ENCODE measurements around the gene PPP1R18. TPM values are rescaled to one million over a fixed set of nuclear protein-coding genes. Genes with fewer than 3 reads are reported as not detected.

The PPP1R18 gene
- total and polyA plus RNA-seq, 4 donors: 28.2 to 155 (median 66.6) TPM

GRCh38 chr6:30700340-30700739 is 13.9 kb upstream of the PPP1R18 start:
- no peaks in the 10 kb centered on the region for H3K27me3 ChIP-seq (ENCODE audit: control insufficient read depth in 3 of 3, insufficient read depth in 3 of 3, low read length in 2 of 3)
- no peak overlapping the region for H3K9ac ChIP-seq (ENCODE audit: insufficient read depth in 1 of 2, low read length in 2 of 2)
- WGBS, 2 donors: 47 to 57% methylated on average over 4 of the region's 4 CpGs
- no peaks in the 10 kb centered on the region for H3K4me1 ChIP-seq (ENCODE audit: control insufficient read depth in 5 of 5, insufficient read depth in 5 of 5, low read length in 5 of 5)
- TF ChIP-seq CTCF (IDR thresholded peaks at IDR 0.05; ENCODE audit: control extremely low read depth, extremely low read depth): no peak
- no peak overlapping the region for H3K4me3 ChIP-seq
- H3K9me3 ChIP-seq (ENCODE audit: control insufficient read depth in 4 of 4, insufficient read depth in 3 of 4, low read length in 3 of 4): no peaks in the 10 kb centered on the region
- H3K27ac ChIP-seq (ENCODE audit: low read depth in 1 of 2, low read length in 1 of 2): no peak overlapping the region
- H3K36me3 ChIP-seq (ENCODE audit: control insufficient read depth in 4 of 4, insufficient read depth in 4 of 4, low read length in 4 of 4): peaks cover 3 to 23% (median 14%) of the 10 kb centered on the region in 4 donors
- ATAC-seq (ENCODE audit: insufficient read depth, low FRiP score) (no peak), DNase-seq (no peak)

GRCh38 chr6:30696432-30696831 is 10.0 kb upstream of the PPP1R18 start:
- no peak overlapping the region for H3K9ac ChIP-seq (ENCODE audit: insufficient read depth in 1 of 2, low read length in 2 of 2)
- no peak overlapping the region for H3K27ac ChIP-seq (ENCODE audit: low read depth in 1 of 2, low read length in 1 of 2)
- DNase-seq (no peak), ATAC-seq (ENCODE audit: insufficient read depth, low FRiP score) (no peak)
- 84 to 95% methylated on average over 5 of the region's 5 CpGs for WGBS, 2 donors
- H3K9me3 ChIP-seq (ENCODE audit: control insufficient read depth in 4 of 4, insufficient read depth in 3 of 4, low read length in 3 of 4): no peaks in the 10 kb centered on the region
- peaks cover 0 to 3% (median 0%) of the 10 kb centered on the region in 5 donors for H3K4me1 ChIP-seq (ENCODE audit: control insufficient read depth in 5 of 5, insufficient read depth in 5 of 5, low read length in 5 of 5)
- no peak overlapping the region for H3K4me3 ChIP-seq
- TF ChIP-seq CTCF (IDR thresholded peaks at IDR 0.05; ENCODE audit: control extremely low read depth, extremely low read depth): no peak
- H3K27me3 ChIP-seq (ENCODE audit: control insufficient read depth in 3 of 3, insufficient read depth in 3 of 3, low read length in 2 of 3): no peaks in the 10 kb centered on the region
- peaks cover 0 to 6% (median 3%) of the 10 kb centered on the region in 4 donors for H3K36me3 ChIP-seq (ENCODE audit: control insufficient read depth in 4 of 4, insufficient read depth in 4 of 4, low read length in 4 of 4)

- Histone ChIP-seq H3K9ac (ENCODE audit: insufficient read depth in 1 of 2, low read length in 2 of 2) (peak overlapping the region in 1 of 2 donors; percentile 84), H3K27ac (ENCODE audit: low read depth in 1 of 2, low read length in 1 of 2) (peak overlapping the region; percentile 40 to 82), H3K36me3 (ENCODE audit: control insufficient read depth in 4 of 4, insufficient read depth in 4 of 4, low read length in 4 of 4) (peaks cover 0 to 2% (median 0%) of the 10 kb centered on the region in 4 donors), H3K27me3 (ENCODE audit: control insufficient read depth in 3 of 3, insufficient read depth in 3 of 3, low read length in 2 of 3) (no peaks in the 10 kb centered on the region), H3K4me3 (no peak overlapping the region), H3K9me3 (ENCODE audit: control insufficient read depth in 4 of 4, insufficient read depth in 3 of 4, low read length in 3 of 4) (no peaks in the 10 kb centered on the region), H3K4me1 (ENCODE audit: control insufficient read depth in 5 of 5, insufficient read depth in 5 of 5, low read length in 5 of 5) (peaks cover 0 to 36% (median 16%) of the 10 kb centered on the region in 5 donors)
- 21 to 23% methylated on average over 8 of the region's 8 CpGs for WGBS, 2 donors
- ATAC-seq (ENCODE audit: insufficient read depth, low FRiP score) (no peak), DNase-seq (no peak)
- TF ChIP-seq CTCF (IDR thresholded peaks at IDR 0.05; ENCODE audit: control extremely low read depth, extremely low read depth): no peak
These were observed 4.9 kb upstream of the PPP1R18 start for GRCh38 chr6:30691208-30691847.

Measured in lung (tissue), 12 donors.